ENCODE data around the gene SERINC1. TPM values are rescaled to one million over a fixed set of nuclear protein-coding genes. Genes with fewer than 3 reads are reported as not detected.
A peak's percentile ranks its signal among the peaks of the same experiment; 100 is the strongest.

The SERINC1 gene
- total RNA-seq, 2 donors from 2014 or later = 47.7 to 72.1 TPM

GRCh38 chr6:122393351-122393896, 78.2 kb downstream of the SERINC1 start:
- Mint-ChIP-seq H3K9me3 (no peaks in the 10 kb centered on the region), H3K27me3 (peaks cover 7% of the 10 kb centered on the region), H3K4me3 (no peak overlapping the region), H3K4me1 (no peaks in the 10 kb centered on the region), H3K36me3 (ENCODE audit: low read depth) (no peaks in the 10 kb centered on the region), H3K27ac (no peak overlapping the region)
- peak; percentile 99 for ATAC-seq (replicated peaks)

Other genes with a start within 250 kb of the SERINC1 start
- gene HSF2, start 72.2 kb downstream of the SERINC1 start, total RNA-seq = 10 to 100 TPM; 11.6 to 14.0 TPM
- 1 to 10 TPM in 1 of 2 donors, not detected in 1; 1.1 TPM for gene PKIB, start 138.6 kb upstream of the SERINC1 start, total RNA-seq